DMS53 treated with DMSO at 0.1 percent for 48 hours (cell line): ENCODE results near the gene PLB1.
"Not testable (repeated sequence)": the region's sequence is repeated elsewhere in the genome, so short reads cannot be mapped to it uniquely, and the experiment has no call there.

Experiments used
- DNase-seq: peaks from one replicate; lab custom pipeline; 2025; ENCODE audit not compliant: unreplicated experiment; lab: John Stamatoyannopoulos, UW

Gene PLB1

DNA sequence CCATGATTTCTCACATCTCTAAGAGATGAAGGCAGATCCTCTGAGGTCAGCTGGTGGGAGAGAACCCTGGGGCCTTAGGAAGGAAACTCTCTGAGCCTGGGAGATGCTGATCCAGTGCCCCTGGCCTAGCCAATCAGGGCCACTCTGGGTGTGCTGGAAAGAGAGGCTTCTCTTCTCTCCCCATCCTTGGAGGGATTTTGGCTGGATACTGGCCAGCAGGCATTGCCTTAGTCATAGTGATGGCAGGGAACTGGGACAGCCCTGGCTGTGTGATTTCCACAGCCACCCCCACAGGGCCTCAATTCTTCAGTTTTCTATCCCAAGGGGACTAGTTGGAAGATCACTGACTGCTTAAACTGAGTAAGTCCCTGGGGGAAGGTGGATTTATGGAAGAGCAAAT, 26.6 kb upstream of the PLB1 start:
- no peak for DNase-seq

GRCh38 chr2:28469947-28470535, 25.8 kb upstream of the PLB1 start:
- no peak for DNase-seq

GRCh38 chr2:28470759-28471158, 25.1 kb upstream of the PLB1 start:
- DNase-seq, result peak; percentile 78

DNA sequence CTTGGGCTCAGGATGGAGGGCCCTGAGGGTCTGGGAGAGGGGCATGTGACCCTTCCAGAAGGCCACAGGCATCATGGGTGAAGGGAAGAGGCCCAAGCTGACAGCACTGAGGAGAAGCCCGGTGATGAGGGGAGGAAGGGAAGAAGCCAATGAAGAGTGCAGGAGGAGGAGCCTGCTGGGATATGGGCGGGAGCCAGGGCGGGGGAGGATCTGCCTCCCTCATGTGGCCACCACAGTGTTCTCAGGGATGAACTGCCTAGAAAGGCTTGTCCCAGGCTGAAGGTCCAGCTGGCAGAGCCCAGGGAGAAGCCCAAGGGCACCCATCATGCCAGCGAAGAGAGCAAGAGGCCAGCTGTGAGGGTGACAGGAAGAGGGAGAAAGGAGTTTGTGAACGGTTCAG, 24.6 kb upstream of the PLB1 start:
- no peak for DNase-seq

GRCh38 chr2:28471701-28472236, 24.1 kb upstream of the PLB1 start:
- DNase-seq, result no peak

DNA sequence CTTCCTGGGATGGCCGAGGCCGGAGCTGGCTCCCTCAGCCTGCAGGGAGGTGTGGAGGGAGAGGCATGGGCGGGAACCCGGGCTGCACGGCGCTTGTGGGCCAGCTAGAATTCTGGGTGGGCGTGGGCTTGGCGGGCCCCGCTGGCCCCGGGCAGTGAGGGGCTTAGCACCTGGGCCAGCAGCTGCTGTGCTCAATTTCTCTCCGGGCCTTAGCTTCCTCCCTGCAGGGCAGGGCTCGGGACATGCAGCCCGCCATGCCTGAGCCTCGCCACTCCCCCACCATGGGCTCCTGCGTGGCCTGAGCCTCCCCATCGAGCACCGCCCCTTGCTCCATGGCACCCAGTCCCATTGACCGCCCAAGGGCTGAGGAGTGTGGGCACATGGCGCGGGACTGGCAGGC, 23.2 kb upstream of the PLB1 start:
- not testable (repeated sequence) for DNase-seq

DNA sequence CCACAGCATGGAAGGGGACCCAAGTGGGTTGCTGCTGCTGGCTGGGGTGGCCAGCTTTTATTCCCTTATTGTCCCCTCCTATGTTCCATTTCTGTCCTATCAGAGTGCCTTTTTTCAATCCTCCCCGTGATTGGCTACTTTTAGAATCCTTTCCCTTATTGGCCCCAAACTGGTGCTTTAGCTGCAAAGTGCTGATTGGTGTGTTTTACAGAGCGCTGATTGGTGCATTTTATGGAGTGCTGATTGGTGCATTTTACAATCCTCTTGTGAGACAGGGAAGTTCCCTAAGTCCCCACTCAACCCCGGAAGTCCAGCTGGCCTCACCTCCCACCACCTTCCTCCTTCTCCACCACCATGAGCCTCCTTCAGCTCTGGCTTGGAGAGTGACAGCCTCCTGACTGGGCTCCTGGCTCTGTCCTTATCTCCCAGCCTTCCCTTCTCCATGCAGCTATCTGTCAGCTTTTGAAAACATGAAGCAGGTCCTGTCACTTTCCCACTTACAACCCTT, 20.7 kb upstream of the PLB1 start:
- DNase-seq, result no peak

DNA sequence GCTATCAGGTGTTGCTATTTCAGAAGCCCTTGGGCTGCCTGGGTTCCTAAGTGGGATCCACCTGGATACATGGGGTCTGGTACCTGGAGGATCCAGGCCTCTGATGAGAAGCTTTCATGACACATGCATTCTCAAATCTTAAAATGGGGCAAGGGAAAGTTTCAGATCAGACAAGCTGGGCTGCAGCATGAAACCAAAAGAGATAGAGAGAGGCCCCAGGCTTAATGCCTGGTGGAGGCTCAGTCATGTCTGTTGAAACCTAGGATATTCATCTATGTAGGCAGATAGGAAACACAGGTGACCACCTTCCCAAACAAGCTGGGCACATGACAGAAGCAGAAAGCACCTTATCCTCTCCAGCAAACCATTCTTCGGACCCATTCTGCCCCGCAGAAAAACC, 18.8 kb upstream of the PLB1 start:
- no peak for DNase-seq

DNA sequence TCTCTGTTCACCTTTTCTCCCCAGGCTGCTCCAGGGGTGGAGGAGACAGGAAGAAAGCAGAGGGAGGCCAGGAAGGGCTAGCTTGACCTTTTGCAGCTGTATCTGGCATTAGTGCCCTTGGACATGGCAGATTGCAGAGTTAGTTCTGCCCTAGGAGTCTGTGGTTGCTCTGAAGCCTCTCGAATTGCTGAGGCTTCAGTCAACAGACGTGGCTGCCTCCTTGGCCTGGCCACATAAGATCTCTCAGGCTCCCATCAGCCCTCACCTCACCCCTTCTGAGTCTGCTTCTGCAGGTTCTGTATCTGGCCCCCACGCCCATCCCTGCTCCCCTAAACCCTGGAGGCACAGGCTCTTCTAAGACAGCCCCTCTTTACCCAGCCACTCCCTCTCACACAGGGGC, 18.2 kb upstream of the PLB1 start:
- no peak for DNase-seq

DNA sequence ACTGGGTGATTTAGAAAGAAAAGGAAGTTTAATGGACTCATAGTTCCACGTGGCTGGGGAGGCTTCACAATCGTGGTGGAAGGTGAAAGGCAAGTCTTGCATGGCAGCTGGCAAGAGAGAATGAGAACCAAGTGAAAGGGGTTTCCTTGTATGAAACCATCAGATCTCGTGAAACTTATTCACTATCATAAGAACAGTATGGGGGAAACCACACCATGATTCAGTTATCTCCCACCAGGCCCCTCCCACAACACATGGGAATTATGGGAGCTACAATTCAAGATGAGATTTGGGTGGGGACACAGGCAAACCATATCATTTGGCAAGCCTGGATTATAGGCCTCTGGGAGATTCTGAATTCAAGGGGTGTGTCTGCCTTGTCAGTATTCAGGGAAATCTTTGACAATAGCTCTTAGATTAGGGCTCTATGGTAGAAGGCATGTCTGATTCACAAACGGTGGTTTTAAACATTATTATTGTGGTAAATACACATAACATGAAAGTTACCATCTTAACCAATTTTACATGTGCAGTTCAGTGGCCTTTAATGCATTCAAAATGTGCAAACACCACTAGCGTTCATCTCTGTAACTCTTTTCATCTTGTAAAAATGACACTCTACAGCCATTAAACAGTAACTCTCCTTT, 15.3 kb upstream of the PLB1 start:
- DNase-seq, result no peak

GRCh38 chr2:28481905-28482304, 14.0 kb upstream of the PLB1 start:
- no peak for DNase-seq

- no peak for DNase-seq
These were observed 11.0 kb upstream of the PLB1 start for GRCh38 chr2:28484835-28485234.

- DNase-seq, result no peak
These were observed 9.3 kb upstream of the PLB1 start for GRCh38 chr2:28486526-28486925.

DNA sequence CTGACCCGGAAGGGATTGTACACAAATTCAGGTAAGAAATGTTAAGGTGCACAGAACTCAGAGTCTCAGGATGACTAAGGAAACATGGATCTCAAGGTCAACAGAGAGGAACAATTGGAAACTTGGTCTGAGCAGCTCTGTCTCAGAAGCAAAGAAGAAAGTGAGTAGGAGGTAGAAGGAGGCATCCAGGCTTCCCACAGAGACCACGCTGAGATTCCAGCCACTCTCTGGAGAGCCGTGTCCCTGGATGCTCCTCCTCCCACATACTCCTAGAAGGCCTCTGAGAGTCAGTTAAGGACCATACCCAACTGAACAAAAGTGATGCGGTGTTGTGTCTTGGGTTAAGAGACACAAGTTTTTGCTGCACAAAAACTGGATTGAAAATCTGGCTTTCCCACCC, 8.6 kb upstream of the PLB1 start:
- no peak for DNase-seq

DNA sequence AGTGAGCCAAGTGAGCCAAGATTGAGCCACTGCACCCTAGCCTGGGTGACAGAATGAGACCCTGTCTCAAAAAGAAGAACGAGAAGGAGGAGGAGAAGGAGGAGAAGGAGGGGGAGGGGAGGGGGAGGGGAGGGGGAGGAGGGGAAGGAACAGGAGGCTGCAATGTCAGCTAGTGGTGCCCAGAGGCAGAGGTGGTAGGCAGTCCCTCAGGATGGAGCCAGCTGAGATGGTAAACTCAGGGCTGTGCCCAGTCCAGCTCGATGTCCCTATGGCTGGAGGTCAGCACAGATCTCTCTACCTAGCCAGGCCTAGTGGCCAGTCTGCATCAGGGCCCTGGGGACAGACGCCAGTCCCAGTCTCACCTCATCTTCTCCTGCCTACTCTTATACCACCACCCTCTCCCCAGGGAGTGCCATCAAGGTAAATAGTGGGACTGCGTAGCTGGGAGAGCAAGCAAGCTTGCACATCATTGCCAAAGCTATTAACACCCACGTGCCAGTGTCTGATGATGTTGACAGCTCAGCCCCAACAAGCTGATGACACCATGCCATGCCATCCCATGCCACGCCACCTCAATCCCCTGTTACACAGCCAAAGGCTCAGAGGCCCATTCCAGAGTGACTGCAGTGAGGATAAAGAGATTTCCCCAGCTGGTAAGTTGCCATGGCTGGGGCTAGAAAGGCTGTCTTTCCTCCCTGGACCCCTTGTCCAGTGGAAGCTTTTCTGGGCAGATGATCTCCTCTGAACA, 7.6 kb upstream of the PLB1 start:
- no peak for DNase-seq

- DNase-seq, result no peak
These were observed 6.8 kb upstream of the PLB1 start for GRCh38 chr2:28488858-28489575.

DNA sequence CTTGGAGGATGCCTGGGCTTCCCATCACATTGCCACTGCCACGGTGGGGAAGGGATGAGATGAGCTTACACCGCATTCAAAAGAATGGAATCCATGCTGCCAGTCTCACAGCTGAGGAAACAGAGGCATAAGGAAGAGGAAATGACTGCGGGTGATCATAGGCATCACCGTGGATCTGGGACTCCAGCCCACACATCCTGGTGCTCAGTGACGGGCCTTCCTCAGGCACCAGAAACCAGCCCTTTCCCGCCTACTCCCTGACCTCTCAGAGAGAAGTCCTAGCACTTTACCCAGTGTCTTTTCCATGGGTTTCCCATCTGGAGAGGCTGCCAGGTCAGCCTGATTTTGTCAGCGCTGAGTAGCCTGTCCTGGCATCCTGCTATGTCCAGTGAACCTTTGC, 5.3 kb upstream of the PLB1 start:
- DNase-seq, result no peak

DNA sequence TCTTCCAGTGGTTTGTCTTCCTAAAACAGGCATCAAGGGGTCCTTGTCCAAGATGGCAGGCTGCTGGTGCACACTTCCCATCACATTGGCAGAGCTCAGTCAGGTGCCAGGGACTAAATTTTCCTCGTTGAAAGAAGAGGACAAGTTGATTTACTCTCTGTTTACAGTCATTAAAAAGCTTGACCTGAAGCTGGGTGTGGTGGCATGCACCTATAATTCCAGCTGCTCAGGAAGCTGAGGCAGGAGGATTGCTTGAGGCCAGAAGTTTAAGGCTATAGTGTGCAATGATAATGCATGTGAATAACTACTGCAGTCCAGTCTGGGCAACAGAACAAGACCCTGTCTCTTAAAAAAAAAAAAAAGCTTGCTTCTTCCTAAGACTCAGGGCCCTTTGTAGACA, 3.6 kb upstream of the PLB1 start:
- no peak for DNase-seq

DNA sequence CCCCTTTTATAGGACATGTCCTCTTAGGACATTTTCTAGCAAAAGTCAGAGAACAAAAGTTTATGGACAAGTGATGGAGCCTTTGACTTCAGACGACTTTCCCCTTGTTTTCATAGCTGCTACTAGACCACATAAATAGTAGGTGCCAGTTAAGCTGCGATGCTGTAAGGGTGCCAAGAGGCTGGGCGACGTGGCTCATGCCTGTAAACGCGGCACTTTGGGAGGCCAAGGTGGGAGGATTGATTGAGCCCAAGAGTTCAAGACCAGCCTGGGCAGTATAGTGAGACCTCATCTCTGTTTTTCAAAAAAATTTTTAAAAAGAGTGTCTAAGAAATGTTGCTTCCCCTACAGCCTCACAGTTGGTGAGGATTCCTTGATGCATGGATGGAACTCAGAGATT, 2.2 kb upstream of the PLB1 start:
- no peak for DNase-seq

- DNase-seq, result no peak
These were observed 921 bp downstream of the PLB1 start for GRCh38 chr2:28496781-28497180.

DNA sequence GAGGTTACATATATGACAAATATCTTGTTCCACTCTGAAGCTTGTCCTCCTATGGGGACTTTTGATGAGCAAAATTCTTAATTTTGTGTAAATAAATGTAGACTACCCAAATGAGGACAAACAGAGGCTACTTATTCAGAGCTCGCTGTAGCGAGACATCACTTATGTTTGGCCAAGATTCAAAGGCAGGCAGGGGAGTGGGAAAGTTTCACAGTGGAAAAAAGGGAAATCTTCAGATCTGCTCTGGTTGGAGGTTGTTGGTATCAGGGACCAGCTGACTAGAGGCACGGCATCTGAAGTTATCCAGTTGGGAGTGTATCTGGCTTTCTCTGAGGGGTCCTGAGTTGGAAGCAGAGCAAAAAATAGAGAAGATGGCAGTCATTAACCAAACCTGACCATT, 1.3 kb downstream of the PLB1 start:
- DNase-seq, result no peak
